Epithelial cell of proximal tubule (primary cell): ENCODE data around the gene FBXL7. TPM values are rescaled to one million over a fixed set of nuclear protein-coding genes. Genes with fewer than 3 reads are reported as not detected.

ENCODE experiments used
- DNase-seq: peaks from one replicate; pipeline ENCODE4 v3.0.0-alpha.2; 2011; ENCODE audit warnings: low read depth
- H3K4me3 ChIP-seq: 2 replicates; pipeline ENCODE4 v1.5.1; 2011; ENCODE audit warnings: low read depth, mild to moderate bottlenecking, low read length
- total RNA-seq: library from RNA; depleted of rRNA; stranded (reverse); fragments of >200 nt; gene quantifications from 2 replicates; pipeline ENCODE4 v1.2.3, GENCODE V29; 2015
- TF ChIP-seq, protein P1 (sequence below): conservative IDR thresholded peaks from 2 replicates; pipeline ENCODE4 v1.5.1; 2012; ENCODE audit warnings: low read depth, mild to moderate bottlenecking, low read length

FBXL7 gene
- total RNA-seq, 1 donor from 2014 or later = 5.6 TPM

DNA sequence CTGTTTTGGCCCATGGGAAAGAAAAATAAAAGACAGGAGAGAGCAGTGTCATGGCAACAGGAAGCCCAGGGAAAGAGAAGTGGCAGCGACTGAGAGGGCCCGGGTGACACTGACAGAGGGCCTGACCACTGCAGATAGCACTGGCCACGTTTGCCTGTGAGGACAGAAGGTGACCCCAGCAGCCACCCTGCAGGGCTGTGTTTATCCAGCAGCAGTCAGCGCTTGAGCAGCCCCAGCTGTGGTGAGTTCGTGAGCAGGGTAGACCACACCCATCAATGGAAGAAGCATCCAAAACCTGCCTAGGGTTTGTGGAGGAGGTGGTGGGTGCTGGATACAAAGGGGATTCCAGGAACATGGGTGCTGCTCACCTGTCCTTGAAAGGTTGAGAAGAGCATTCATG lies 457.1 kb downstream of the FBXL7 start:
- no peak for DNase-seq
- TF ChIP-seq, protein P1, sequence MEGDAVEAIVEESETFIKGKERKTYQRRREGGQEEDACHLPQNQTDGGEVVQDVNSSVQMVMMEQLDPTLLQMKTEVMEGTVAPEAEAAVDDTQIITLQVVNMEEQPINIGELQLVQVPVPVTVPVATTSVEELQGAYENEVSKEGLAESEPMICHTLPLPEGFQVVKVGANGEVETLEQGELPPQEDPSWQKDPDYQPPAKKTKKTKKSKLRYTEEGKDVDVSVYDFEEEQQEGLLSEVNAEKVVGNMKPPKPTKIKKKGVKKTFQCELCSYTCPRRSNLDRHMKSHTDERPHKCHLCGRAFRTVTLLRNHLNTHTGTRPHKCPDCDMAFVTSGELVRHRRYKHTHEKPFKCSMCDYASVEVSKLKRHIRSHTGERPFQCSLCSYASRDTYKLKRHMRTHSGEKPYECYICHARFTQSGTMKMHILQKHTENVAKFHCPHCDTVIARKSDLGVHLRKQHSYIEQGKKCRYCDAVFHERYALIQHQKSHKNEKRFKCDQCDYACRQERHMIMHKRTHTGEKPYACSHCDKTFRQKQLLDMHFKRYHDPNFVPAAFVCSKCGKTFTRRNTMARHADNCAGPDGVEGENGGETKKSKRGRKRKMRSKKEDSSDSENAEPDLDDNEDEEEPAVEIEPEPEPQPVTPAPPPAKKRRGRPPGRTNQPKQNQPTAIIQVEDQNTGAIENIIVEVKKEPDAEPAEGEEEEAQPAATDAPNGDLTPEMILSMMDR = no peak
- no peak overlapping the region for H3K4me3 ChIP-seq

DNA sequence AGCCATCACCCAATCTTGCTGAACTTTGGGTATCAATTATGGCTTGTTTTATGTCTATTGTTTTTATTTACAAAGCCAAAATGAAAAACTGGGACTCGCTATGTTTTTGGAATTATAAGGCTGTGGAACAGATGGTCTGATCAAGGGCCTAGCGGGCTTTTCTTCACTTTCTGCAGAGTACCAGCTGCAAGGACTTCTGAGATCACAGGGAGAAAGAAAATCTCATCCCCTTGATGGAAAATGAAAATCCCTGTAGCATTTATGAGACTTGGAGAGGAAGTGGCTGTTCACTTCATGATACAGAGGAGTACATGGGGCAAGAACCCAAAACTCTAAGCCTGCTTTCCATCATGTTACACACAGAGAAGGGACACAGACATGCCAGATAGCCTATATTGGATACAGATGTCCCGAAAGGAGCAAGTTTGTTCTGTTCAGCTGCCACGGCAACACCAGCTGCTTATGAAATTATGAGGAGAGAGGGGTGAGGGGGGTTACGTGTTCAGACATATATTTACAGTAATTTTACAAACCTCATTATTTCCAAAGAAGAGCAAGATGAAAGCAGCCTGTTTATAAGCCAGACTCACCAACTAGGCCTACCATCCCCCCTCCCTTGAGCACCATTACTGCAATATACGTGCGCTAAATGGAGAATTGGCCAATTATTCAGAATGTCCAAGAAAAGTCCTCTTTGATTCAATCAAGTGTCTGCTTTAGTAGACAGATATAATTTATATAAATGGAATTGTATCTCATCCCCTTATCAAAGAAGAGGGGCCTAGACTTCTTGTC lies 459.6 kb downstream of the FBXL7 start:
- DNase-seq = no peak
- TF ChIP-seq, protein P1 = no peak
- no peak overlapping the region for H3K4me3 ChIP-seq

DNA sequence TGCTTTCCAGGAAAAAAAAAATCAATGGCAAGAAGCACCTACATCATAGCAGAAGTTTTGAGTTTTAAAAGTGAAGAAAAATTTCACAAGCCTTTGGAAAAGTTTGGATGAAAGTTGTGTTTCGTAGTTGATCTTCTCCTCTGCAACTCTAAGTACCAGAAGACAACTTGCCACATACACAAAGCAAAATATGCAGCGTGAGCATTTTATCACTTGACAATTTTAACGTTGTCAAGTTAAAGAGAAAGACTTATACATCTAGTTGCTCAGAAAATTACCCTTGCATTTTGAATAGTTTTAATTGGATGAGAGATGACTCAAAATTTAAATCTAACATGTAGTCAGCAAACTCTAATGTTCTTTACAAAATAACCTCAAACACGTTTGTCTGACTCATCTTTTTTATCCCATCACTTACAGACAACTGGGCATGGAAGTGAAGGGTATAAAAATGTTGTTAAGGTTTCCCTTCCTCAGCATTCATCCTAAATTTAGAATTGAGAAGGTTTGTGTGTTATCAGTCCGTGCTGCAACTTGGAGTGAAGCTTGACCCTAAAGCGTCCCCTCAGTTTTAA lies 466.2 kb downstream of the FBXL7 start:
- H3K4me3 ChIP-seq = no peak overlapping the region
- TF ChIP-seq, protein P1 = no peak
- DNase-seq = no peak

DNA sequence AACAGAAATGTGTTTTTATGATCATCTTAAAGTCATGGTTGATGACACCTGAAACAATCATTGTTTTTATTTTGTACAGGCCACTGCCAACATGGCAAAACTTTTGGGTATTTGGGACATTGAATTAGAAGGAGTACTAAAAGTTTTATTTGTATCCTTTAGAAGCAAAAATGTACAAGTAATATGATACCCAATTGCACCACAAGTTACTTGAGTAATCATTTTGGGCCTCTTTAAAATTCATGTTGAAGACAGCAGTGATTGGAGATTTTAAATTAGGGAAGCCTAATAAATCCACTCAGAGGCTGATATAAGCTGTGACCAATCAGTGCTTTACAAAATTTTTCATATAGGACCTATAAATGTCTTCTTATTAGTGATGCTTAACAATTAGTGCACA lies 466.7 kb downstream of the FBXL7 start:
- TF ChIP-seq, protein P1 = no peak
- H3K4me3 ChIP-seq = no peak overlapping the region
- no peak for DNase-seq

DNA sequence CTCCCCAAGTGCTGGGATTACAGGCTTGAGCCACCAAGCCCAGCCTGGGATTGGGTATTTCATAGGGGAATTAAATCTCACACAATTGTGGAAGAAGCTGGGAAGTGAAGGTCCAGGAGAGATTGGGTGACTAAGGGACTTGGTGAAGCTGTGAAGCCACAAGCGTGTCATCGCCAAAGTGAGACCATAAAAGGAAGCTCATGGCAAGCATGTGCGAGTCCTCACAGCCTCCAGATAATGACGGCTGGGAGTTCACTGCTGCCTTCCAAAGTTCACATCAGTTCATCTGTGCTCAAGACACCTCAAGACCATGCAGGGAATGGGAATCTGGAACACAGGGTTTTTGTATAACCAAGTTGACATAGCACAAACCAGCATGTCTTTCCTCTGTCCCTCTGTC lies 469.0 kb downstream of the FBXL7 start:
- no peak for DNase-seq
- H3K4me3 ChIP-seq = no peak overlapping the region
- TF ChIP-seq, protein P1 = no peak

DNA sequence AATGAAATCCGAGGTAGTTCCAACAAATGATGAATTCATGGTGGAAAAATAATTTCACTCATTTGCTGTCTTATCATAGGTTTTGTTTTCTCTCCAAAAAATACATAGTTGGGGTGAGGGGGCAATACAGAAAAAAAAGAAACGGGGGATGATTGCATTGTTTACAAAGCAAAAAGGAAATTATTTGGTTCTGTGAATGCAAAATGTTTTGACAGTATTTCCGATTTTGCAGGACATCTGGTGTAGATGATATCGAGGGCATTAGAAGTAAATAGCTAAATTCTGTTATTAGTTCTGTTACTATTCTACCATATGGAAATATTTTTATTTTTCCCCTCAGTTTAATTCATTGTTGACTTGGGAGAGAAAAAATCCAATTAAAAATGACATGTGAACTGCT lies 477.9 kb downstream of the FBXL7 start:
- H3K4me3 ChIP-seq = no peak overlapping the region
- TF ChIP-seq, protein P1 = no peak
- no peak for DNase-seq

DNA sequence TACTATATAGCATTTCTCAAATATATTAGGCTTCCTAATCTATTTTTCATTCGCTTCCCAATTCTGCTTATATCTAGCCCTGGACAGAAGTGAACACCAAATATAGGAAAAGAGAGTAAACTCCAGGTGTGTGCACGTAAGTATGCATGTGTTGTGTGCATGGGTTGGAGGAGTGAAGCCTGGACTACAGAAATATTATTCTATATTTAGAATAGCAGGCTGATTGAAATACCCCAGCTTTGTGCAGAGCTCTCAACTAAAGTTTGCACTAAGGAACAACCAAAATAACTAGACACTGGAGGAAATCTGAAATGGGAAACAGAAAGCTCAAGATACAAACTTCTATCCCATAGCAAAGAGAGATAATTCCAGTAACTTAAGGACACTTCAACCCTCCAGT lies 480.9 kb downstream of the FBXL7 start:
- TF ChIP-seq, protein P1 = no peak
- H3K4me3 ChIP-seq = no peak overlapping the region

More for the DNA sequence above, 480.9 kb downstream of the FBXL7 start:
- DNase-seq = no peak
